Left kidney (tissue), 2 donors: ENCODE data around the gene IFITM10. TPM values are rescaled to one million over a fixed set of nuclear protein-coding genes. Genes with fewer than 3 reads are reported as not detected.

Experiments used
- DNase-seq: peaks from one replicate; pipeline ENCODE4 v3.0.0-alpha.2; 2013
- polyA plus RNA-seq: library from polyadenylated mRNA; unstranded; fragments of 120-200 nt; gene quantifications from one replicate; pipeline ENCODE4 v1.2.1, GENCODE V29; 2013; ENCODE audit not compliant: insufficient read length

IFITM10 gene
- polyA plus RNA-seq, 1 donor, result 0.22 TPM

DNA sequence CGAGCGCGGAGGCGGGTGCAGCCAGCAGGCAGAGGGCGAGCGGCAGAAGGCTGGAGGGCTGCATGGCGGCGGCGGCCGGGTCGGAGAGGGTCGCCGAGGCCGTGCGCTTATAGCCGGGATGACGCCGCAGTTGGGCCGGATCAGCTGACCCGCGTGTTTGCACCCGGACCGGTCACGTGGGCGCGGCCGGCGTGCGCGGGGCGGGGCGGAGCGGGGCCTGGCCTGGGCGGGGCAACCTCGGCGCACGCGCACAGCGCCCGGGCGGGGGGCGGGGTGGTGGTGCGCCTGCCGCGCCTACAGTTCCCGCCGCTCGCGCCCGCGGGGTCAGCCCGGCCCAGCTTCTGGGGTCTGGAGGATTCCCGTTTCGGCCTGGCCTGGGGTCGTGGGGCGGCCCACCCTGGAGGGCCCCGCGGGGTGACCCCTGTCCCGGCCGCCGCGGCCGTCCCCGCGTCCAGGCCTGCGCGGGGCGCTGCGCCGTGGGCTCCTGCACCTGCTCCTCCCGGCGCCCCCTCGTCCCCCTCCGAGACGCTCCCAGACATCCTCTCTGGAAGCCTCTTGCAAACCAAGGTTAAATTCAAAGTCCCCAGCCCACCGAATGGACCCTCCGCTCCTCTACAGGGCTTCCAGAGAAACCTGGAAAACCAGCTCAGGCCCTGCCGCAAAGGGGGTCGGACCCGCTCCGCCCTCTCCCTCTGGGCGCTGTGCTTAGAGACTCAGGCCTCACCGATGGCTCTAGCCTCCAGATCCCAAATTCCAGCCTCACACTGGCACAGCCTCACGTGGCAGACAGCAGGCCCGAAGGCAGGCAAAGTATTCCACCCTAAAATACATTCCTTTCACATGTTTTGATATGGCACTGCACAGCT, 13.6 kb upstream of the IFITM10 start, which contains the start of gene CTSD:
Gene CTSD, minus strand, starts transcription at position 132 of the 866 bp plus-strand sequence. Its CDS starts 68 bp downstream, at position 64.
- DNase-seq, result peak; percentile 74

DNA sequence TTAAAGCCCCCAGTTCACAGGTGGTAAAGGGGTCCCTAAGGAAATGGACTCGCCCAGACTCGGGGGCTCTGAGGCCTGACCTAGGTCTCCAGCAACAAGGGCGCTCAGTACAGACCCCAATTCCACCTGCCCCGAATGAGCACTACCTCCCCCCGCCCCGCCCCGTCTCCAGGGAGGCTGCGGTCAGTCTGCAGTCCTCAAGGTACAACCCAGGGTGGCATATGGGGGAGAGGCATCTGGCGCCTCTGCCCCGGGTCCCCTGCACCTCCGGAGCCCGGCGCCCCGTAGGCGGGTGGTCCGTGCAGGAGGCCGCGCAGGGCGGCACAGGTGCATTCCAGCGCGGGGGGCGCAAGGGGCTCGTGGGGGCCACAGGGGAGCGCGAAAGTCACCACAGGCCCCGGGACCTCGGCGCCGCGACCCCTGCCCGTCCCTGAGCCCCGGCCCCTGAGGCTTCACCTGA, 13.0 kb upstream of the IFITM10 start:
- DNase-seq, result no peak

DNA sequence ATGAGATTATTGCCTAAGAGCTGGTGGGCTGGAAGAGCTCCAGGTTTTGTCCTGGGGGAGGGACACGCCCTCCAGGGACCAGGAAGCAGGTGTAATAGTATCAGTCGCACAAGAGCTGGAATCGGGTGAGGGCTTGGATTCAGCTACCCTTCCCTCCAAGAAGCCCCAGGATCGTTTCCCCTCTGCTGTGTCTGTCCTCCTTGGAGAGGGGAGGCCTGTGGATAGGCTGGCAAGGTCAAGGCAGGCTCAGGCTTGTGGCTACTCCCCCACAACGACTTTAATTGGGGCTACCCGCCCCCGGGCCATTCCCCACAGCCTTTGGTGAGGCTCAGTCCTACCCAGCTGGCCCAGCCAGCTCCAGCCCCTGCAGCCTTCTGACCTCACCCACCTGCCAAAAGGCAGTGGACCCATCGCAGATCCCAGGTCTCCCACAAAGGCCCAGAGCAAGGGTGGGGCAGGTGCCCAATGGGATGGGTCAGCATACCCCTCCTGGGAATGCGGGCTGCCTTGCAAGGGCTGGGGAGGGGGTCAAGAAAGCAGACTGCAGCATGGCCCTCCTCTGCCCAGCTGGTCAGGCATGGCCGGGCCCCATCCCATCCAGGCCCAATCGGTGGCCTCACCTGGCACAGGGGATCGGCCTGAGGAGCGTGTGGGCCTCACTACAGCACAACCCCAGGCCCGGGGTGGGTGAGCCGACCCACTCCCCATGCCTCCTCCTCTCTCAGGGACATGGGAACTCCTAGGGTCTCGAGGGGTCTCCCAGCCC, 12.3 kb upstream of the IFITM10 start:
- no peak for DNase-seq

DNA sequence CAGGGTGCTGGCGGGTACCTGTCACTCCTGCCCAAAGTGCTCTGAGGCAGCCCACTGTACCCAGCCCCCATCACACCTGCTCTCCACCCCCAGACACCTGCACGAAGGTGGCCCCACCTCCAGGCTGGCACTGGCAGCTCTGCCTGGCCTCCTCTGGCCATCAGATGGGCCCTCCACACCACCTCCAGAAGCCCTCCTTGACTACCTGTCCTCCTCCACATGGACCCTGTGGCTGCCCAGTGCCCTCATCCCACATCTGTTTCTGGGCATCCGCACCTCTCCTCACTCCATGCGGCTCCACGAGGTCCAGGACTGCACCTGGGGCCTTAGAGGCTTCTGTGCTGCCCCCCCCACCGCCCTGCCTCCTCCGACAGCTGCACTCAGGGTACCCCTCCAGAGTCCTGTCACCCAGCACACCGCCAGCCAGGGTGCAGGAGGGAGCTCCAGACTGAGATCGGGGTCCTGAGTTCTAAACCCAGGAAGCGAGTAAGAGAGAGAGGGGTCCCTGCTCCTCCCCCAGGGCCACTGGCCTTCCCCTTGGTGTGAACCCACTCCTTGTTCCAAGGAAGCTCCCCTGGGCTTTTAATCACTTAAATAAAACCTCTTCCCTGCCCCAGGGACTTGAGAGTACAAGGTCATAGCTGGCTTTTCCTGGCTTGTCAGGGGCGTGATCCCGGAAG, 11.6 kb upstream of the IFITM10 start:
- no peak for DNase-seq

DNA sequence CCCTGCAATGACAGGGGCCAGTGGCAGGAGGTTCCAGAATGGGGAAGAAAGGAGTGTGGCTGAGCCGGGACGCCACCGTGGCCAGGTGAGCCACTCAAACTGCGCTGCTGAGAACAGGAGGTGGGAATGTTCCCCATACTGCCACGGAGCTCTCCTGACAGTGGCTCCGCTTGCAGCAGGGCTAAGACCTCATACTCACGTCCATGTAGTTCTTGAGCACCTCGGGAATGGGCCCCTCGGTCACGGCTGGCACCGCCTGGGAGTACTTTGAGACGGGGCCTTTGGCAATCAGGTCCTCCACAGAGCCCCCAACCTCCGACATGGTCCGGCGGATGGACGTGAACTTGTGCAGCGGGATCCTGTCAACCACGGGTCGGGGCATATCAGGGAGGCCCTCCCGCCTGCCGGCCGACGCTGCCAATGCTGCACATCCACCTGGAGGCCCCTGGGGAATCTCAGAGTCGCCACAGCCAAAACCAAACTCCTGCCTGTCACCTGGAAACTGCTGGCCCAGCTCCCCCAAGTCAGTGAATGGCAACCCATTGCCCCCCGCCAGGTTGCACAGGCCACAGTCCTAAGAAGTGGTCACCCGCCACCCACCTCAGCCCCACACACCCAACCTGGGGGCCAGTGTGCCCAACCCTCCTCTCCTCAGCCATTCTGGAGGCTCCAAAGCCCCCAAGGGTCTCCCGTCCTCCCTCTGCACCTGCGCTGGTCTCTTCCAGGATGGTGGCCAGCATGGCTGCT, 10.9 kb upstream of the IFITM10 start:
- DNase-seq, result no peak

DNA sequence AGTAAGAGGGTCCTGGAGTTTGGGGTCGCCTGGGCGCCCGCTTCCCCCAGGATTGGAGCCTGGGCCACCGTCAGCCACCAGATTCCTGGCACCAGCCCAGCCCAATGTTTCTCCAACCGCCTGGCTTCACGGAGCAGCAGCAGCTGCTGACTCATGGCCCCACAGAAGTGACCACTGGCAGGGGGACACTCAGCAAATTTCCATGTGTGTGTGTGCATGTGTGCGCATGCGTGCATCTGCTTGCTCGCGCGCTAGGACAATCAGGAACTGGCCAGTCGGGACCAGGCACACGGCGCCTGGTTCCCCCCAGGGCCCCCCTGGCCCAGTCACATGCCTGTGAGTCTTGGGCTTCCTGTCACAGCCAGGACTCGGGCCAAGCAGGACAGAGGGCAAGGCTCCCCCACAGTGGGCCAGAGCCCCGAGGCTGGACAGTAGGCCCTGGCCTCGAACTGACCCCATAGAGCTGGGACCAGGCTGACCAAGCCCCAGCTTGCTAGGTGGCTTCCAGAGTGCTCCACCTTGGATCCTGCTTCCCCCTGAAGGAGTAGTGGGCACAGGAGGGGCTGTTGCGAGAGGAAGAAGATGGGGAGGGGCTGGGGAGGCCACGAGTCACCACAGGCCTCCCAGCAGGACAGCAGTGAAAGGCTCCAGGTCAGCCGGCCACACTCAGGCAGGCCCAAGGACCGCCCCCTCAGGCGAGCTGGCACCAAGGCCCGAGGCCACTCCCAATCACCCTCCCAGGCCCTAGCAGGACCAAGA, 10.1 kb upstream of the IFITM10 start:
- no peak for DNase-seq

DNA sequence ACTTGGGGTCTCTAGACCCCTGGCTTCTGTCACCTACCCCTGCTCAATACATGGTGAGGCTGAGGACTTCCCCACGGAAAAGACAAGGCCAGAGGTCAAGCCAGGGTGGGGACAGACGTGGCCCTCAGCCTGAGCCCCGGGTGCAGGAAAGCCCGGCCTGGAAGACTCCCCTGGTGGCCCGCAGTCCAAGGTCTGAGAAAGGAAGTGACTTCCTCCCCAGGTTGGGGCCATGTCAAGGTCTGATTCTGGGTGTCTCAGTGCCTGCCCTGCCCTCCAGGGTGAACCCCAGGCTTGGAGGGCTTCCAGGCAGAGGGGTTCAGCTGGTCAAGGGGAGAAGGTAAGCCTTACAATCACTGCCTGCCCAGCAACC, 9.4 kb upstream of the IFITM10 start:
- no peak for DNase-seq

DNA sequence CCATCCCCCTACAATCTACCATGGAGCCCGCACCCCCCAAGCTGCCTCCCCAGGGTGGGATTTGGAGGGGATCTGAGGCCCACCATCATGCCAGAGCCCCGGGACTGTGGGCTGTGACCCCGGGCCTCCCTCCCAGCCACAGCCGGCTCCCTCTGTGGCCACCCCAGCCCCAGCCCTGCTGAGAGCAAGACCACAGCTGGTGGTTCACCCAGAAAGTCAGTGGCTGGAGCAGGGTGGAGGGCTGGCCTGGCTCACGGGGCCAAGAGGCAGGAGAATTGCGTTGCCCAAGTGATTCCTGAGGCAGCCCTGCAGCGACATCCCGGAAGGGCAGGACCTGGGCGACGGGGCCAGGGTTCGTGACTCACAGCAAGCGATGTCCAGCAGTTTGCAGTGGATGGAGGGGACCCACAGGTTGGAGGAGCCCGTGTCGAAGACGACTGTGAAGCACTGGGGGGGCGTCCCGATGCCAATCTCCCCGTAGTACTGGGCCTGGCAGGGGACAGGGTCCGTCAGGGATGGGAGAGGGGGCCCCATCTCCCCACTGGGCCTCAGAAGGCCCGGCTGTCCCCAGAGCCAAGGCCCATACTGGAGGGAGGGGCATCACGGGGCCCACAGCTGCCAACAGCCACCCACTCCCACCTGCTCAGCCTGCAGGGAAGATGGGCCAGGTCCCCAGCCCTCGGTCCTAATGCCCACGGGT, 8.9 kb upstream of the IFITM10 start:
- DNase-seq, result no peak

DNA sequence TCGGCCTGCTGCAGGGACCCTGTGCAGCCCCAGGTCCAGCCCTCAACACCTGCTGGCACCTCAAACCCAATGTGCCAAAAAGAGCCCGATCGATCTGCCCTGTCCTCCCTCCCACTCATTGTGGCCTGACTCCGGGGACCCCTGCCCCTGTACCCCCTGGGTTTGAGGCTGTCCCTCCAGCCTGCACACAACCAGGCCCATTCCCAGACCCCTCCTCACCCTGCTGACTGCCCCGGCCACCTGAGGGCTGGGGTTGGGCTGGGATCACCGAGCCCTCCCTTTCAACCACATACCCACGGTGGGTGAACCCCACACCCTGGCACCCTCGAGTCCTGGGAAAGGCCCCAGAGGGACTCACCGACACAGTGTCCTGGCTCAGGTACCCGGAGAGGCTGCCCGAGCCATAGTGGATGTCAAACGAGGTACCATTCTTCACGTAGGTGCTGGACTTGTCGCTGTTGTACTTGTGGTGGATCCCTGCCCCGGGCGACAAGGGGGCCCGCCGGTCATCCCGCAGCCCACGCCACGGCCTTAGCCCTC, 8.3 kb upstream of the IFITM10 start:
- DNase-seq, result no peak

DNA sequence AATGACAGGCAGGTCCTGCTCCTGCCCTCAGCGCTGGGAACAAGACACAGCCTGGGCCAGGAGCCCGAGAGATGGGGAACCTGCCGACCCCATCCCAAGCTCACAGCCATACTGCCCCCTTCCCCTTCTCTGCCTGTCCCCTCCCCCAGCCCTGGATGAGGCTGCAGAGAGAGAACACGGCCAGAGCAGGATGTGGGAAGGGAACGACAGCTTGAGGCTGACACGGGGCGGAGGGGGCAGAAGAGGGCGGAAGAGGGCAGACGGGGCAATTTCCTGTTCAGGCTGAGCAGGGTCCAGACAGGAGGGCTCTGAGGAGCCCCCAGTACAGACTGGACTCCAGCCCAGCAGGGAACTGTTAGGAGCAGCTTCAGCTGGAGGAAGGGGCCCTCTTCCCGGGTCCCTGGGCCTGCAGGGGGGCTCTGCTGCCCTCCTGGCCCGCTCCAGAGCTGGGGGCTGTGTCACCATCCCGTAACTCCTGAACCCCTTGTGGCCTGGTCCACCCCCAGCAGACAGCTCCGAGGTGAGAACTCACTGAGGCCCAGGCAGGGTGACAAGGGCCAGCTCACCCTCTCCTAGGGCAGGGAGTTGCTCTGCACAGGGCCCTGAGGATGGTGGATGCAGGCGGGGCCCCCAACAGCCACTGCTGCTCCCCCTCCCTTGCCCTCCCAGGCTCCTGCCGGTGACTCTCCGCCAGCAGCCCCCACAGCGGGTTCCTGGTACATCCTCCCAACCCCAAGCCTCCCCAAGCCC, 7.6 kb upstream of the IFITM10 start:
- DNase-seq, result no peak

DNA sequence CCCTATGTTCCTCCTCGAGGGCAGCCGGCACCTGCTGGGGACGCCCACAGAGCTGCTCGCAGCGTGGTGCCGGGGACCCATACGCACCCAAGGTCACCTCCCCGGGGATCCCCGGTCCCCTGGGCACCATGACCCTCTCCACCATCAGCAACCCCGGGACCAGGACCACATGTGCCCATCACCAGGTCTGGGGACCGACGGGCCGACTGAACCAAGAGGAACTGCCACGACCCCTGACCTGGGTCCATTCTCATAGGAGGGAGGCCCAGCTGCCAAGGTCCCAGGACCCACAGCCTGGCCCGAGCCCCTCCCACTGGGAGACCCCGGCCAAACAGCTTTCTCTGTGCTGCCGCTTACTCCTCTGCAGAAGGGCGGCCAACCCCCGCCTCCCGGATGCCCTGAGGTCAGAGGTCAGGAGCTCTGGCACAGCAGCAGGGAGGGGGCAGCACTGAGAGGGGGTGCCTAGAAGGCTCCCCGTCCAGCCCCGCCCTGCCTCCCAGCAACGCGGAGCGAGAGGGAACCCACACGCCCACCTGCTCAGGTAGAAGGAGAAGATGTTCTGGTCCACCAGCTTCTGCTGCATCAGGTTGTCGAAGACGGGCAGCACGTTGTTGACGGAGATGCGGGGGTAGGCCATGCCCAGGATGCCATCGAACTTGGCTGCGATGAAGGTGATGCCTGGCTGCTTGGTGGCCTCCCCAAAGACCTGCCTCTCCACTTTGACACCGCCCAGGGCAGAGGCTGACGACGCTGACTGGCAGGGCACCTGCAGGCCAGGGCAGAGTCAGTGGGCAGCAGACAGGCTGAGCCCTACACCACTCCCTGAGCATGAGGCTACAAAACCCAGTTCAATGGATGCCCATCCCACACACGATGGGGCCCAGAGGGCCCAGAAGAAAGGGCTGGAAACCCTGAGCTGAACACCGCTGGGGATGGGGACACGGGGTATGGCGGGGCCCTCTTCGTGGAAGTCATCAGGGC, 6.7 kb upstream of the IFITM10 start:
- DNase-seq, result no peak

DNA sequence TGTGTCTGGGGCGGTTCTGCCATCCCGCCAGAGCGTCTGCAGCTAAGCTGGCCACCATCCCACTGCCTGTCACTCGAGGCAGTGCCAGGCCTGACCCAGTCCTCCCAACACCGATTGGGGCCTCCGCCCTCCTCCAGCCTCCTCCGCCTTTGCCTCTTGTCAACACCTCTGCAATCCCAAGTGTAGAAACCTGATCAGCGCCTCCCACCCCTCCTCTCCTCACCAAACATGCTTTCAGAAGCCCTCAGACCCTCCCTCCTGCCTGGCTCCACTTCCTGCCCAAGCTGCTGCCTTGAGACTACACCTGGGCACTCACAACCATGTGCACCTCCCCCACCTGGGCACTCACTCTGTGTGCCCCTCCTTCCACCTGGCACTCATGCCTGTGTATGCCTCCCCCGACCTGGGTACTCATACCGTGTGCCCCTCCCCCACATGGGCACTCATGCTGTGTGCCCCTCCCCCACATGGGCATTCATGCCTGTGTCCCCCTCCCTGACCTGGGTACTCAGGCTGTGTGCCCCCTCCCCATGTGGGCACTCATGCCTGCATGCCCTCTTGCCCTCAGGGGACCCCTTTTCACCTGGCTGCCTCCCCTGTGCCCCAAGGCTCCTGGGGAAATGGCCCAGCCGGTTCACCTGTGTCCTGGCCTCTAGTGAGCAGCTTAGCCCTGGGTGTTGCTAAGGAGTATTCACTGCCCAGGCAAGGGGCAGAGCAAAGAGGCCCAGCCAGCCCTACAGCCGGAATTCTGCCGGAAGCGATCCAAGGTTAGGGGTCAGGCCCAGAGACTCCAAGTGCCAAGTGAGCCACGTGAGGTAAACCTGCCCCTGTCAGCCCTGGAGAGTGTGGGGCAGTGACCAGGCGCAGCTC, 5.5 kb upstream of the IFITM10 start:
- peak; percentile 68 for DNase-seq

DNA sequence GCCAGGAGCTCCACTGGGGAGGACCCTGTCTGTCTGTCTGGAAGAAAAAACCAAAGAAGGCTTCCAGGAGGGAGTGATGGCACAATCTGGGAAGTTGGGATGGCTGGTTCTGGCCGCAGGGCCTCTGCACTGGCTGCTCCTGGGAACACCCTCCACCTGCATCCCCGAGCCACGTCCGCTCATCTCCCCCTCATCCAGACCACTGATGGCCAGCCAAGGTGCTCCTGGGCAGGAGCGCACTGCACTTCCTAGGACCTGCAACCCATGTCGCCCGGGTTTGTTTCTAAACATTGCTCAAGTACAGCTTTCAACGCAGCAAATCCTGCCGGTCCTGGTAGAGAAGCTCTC, 4.9 kb upstream of the IFITM10 start:
- no peak for DNase-seq

DNA sequence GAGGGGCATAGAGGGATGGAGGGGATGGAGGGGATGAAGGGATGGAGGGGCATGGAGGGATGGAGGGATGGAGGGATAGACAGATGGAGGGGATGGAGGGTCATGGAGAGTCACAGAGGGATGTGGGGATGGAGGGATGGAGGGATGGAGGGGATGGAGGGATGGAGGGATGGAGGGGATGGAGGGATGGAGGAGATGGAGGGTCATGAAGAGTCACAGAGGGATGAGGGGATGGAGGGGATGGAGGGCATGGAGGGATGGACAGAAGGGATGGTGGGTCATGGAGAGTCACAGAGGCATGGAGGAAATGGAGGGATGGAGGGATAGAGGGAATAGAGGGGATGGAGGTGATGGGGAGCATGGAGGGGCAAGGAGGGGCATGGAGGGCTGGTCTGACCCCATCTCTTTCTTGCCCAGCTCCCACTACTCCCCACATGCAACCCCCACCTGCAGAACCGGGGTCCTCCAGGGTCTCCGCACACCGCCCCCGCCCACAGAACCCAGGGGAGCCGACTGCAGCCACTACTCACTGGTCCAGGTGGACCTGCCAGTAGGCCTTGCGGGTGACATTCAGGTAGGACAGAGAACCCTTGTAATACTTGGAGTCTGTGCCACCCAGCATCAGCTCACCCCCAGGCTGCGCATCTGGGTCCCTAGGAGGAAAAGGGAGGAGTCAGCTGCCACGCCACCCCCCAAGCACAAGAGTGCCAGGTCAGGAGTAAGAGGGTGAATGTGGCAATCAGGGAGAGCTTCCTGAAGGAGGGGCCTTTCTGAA, 4.2 kb upstream of the IFITM10 start:
- DNase-seq, result no peak

DNA sequence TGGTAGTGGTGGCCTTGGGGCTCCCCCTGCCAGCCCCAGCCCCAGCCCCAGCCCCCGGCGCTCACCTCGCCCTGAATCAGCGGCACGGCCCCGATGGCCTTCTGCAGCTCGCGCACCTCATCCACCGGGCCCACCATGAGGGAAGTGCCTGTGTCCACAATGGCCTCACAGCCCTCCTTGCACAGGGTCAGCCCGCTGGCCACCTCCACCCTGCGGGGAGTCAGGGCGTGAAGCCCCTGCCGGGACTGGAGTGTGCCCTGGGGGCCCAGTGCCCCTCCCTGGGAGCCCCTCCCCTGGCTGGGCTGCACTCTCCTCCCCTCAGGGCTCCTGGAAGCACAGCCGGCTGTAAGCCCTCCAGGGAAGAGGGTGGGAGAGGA, 3.5 kb upstream of the IFITM10 start:
- DNase-seq, result no peak

DNA sequence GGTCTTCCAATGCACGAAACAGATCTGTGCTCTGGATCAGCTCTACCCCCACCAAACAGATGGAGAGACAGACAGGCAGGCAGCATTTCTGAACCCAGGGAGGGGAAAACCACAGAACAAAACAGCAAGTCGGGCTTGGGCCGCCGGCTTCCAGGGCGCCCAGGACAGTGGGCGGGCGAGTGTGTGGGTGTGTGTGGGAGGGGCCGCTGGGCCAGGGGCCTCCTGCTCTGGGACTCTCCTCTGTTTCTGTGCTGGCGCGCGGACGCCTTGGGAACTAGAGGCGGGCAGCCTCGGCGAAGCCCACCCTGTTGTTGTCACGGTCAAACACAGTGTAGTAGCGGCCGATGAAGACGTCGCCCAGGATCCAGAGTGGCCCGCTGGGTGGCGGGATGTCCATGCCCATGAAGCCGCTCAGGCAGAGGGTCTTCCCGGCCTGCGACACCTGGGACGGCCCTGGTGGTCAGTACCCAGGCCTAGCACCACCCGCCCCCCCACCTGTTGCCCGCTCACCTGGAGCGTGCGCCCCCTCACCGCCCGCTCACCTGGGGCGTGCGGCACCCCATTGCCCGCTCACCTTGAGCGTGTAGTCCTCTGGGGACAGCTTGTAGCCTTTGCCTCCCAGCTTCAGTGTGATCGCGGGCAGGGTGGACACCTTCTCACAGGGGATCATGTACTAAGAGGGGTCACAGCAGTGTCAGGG, 3.0 kb upstream of the IFITM10 start:
- DNase-seq, result no peak
